Measurements from ENCODE around the gene PRDM16.
A peak's percentile ranks its signal among the peaks of the same experiment; 100 is the strongest.

Gene PRDM16

GRCh38 chr1:3391711-3392110 lies 322.7 kb downstream of the PRDM16 start:
- FAIRE-seq, result no peak

GRCh38 chr1:3393024-3393986 lies 324.3 kb downstream of the PRDM16 start:
- peak; percentile 13 for FAIRE-seq

DNA sequence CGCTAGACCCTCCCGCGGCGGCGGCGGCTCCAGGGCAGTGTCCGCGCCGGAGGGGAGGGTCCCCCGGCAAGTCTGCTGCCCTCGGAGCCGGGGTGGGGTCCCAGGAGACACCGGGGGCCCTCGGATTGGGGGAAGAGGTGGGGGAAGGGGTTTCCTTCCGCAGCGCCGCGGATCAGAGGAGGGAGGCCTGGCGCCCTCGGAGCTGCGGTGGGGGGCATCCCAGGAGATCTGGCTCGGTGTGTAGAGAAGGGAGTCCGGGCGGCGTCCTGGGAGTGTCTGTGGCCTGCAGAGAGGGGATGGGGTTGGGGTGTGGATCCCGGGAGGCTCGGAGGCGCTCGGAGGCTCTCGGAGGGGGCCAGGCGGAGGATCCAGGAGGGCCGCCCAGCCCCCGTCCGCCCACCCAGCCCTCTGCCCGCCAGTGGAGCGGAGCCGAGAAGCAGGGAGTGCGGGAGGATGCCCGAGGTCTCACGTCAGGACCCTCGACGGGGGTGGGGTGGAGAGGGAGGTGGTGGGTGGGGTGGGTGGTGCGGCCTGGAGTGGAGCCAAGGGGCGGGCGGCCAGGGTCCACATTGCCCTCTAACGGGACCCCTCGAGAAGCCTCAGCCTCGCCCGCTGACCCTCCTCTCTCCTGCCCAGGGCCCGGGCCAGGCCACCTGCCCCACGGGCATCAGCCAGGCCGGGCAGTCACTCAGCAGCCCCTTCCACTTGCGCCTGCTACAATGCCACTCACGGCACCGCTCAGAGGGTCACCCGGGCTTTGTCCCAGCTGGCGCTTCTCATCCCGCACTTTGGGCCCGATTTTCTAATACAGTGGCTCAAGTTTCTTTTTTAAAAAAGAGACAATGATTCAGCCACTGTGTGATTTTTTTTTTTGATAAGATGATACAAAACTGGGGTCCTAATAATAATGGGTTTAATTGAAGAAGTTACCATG lies 325.3 kb downstream of the PRDM16 start:
- no peak for FAIRE-seq

GRCh38 chr1:3396411-3396810 lies 327.4 kb downstream of the PRDM16 start:
- FAIRE-seq, result no peak

- no peak for FAIRE-seq
Measured at GRCh38 chr1:3397311-3397710, 328.3 kb downstream of the PRDM16 start.

DNA sequence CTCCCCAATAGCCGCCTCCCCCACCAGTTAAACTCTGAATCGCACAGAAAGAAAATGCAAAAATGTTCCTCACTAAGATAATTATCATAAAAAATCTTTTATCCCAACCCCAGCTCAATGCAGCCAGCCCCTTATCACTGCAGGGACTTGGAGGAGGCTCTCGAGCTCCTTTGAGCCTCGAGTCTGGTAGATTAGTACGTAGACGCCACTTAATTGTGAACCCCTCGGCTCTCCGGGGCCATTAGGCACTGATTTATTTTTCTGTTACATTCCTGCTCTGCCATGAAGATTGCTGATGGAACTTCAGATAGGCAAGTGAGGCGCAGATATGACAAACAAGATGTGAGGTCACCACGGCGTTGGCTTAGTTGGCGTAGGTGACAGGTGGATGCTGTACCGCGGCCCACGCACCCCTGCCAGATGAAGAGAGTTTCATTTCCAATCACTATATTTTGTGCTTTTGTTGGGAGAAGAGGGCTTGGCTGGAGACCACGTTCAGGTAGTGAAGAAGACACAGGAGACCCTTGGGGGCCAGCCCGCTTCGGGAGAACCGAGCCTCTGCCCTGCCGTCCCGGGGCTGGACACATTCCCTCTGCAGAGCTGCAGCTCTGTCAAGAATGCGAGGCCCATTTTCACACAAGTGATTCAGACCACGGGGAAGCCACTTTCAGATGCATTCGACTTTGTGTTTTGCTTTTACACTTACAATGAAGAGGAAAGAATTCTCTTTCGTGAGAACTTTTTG lies 329.6 kb downstream of the PRDM16 start:
- FAIRE-seq, result no peak

- no peak for FAIRE-seq
Measured at GRCh38 chr1:3399732-3400131, 330.7 kb downstream of the PRDM16 start.

DNA sequence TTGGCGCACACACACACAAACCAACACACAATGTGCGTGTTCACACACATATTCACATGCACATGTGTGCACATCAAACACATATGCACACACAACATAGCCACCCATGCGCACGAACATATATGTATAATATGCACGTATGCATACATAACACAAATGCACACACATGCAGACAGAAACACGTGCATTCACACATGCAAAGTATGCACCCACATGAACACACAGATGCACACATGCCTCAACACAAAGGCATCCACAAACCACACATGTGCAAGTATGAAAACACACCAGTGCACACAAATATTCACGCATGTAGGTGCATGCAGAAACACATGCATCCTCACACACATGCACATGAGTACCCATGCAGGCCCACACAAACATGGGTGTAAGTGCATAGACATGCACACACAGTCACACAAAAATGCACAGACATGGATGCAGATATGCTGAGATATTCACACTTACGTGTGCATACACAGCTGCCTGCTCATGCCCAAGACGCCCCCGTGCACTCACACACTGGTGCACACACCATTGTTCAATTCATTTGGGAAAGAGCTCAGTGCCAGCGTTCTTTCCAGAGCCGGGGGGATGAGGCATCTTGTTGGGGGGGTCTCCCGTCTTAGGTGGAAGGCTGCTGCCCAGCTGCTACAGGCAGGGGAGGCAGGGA lies 332.7 kb downstream of the PRDM16 start:
- FAIRE-seq, result no peak

- FAIRE-seq, result no peak
Measured at GRCh38 chr1:3402258-3403010, 333.4 kb downstream of the PRDM16 start.

GRCh38 chr1:3403011-3403345 lies 334.0 kb downstream of the PRDM16 start:
- FAIRE-seq, result no peak

- no peak for FAIRE-seq
Measured at GRCh38 chr1:3403388-3404231, 334.6 kb downstream of the PRDM16 start.

DNA sequence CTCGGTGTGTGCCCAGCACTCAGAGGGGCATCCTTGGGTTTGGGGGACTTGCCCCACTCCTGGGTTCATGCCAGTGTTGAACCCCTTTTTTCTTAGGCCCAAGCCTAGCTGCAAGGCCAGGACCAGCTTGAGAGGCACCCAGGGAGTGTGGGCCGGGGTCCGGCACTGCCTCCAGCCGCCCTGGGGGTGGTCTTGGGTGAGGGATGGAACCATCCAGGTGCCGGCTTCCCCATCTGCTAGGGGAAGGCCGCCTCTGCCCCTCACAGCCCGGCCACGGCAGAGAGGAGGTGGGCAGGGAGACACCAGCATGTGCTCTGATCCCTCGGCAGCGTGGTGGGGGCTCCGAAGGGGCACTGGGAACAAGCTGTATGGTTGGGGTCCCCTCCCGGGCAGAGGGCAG lies 335.3 kb downstream of the PRDM16 start:
- no peak for FAIRE-seq

DNA sequence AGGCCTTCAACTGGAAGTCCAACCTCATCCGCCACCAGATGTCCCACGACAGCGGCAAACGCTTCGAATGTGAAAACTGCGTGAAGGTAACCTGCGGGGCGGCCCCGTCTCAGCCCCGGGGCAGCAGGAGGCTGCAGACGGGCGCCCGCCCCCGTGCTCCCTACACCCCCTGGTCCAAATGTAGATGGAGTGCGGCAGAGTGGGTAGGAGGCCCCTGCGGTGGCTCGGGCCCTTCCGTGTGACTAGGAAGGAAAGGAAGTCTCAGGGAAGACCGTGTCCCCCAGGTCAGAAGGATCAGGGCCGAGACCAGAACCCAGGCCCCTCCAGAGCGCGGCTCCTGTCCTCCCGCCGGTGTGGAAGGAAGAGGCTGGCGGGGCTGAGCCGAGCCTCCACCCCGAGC lies 335.8 kb downstream of the PRDM16 start:
- FAIRE-seq, result no peak

DNA sequence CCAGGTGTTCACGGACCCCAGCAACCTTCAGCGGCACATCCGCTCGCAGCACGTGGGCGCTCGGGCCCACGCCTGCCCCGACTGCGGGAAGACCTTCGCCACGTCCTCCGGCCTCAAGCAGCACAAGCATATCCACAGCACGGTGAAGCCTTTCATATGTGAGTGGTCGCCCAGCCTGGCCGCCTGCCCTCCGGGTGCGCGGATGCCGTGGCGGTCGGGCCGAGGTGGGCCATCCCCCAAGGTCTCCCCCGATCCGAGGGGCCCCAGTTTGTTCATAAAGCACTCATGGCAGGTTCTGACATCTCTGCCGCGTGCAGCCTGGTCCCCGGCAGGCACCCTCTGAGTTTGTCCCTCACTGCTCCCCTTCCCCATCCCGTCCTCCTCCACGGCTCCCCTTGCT lies 336.5 kb downstream of the PRDM16 start:
- FAIRE-seq, result no peak

DNA sequence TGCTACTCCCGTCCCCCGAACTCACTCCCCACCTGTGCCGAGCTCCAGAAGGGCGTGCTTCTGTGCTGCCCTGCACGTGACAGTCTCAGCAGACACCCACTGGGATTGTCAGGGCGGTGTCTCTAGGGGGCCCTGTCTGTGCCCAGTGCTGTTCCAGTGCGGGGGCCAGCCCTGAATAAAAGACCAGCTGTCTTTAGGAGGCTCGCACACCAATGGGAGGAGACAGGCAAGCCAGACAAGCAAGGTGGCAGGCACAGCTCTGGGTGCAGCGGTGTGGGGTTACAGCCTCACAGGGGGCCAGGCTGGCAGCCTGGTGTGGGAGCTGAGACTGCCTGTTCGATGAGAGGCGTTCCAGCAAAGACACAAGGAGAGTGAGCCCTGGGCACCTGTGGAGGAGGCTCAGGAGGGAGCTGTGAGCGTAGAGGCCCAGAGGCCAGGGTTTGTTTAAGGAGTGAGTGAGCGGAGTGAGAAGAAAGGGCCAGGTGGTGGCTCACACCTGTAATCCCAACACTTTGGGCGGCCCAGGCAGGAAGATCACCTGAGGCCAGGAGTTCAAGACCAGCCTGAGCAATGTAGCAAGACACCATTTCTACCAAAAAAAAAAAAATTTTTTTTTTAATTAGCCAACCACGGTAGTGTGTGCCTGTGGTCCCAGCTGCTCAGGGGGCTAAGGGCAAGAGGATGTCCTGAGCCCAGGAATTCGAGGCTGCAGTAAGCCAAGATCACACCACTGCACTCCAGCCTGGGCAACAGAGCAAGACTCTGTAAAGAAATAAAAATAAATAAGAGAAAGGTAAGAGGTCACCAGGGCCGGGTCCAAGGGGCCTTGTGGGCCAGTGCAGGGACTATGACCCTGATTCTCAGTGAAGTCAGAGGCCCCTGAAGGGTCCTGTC lies 337.2 kb downstream of the PRDM16 start:
- no peak for FAIRE-seq

DNA sequence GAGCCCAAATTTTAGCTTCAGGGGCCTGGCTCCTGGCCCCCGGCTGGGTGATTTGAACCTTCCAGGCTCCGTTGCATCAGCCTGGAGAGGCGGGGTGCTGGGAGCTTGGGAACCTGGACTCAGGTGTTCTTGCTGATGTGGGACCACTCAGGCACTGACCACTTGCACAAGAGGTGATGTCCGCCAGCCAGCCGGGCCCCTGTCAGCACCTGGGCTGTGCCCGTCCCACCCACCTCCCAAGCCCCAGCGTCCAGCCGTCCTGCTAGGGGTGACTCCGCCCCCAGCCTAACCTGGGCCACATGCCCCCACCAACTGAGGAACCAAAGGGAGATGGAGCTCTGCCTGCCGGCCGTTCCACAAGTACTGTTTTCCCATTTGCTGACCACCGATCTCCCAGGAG lies 338.0 kb downstream of the PRDM16 start:
- FAIRE-seq, result no peak

GRCh38 chr1:3408751-3409266 lies 339.8 kb downstream of the PRDM16 start:
- FAIRE-seq, result no peak

- no peak for FAIRE-seq
Measured at GRCh38 chr1:3409366-3410141, 340.6 kb downstream of the PRDM16 start.

All from TTC549 (cell line).